GM23248 (cell line): ENCODE results near the gene ARMC3. TPM values are rescaled to one million over a fixed set of nuclear protein-coding genes. Genes with fewer than 3 reads are reported as not detected.

ENCODE experiments used
- DNase-seq: peaks from one replicate; pipeline ENCODE4 v3.0.0-alpha.2; 2015
- H2AFZ ChIP-seq: fragments of 200-600 bp; sonication (generic); 2 replicates; pipeline ENCODE4 v1.6.1; 2016; ENCODE audit warnings: antibody characterized with exemption
- H3F3A ChIP-seq: fragments of 200-600 bp; sonication (generic); 2 replicates; pipeline ENCODE4 v1.6.1; 2016; ENCODE audit warnings: mild to moderate bottlenecking, antibody characterized with exemption, mixed run types; ENCODE audit not compliant: insufficient read depth
- H3K27ac ChIP-seq: fragments of 200-600 bp; sonication (generic); 2 replicates; pipeline ENCODE4 v1.5.1; 2016; ENCODE audit warnings: mild to moderate bottlenecking
- H3K27me3 ChIP-seq: fragments of 200-600 bp; sonication (generic); replicated peaks from 2 replicates; pipeline ENCODE4 v1.6.1; 2016; ENCODE audit warnings: mild to moderate bottlenecking; ENCODE audit not compliant: insufficient read depth
- H3K36me3 ChIP-seq: fragments of 200-600 bp; sonication (generic); 2 replicates; pipeline ENCODE4 v1.6.1; 2016; ENCODE audit warnings: low read depth, mild to moderate bottlenecking
- H3K4me1 ChIP-seq: fragments of 200-600 bp; sonication (generic); 2 replicates; pipeline ENCODE4 v1.6.1; 2016; ENCODE audit warnings: mild to moderate bottlenecking; ENCODE audit not compliant: insufficient read depth
- H3K4me2 ChIP-seq: fragments of 200-600 bp; sonication (generic); one replicate; pipeline ENCODE4 v1.6.1; 2016; ENCODE audit warnings: mild to moderate bottlenecking; ENCODE audit not compliant: unreplicated experiment
- H3K4me3 ChIP-seq: fragments of 200-600 bp; sonication (generic); 2 replicates; pipeline ENCODE4 v1.5.1; 2016; ENCODE audit warnings: mild to moderate bottlenecking
- H3K79me2 ChIP-seq: fragments of 200-600 bp; sonication (generic); 2 replicates; pipeline ENCODE4 v1.6.1; 2016; ENCODE audit warnings: mild to moderate bottlenecking; ENCODE audit not compliant: insufficient read depth
- H3K9ac ChIP-seq: fragments of 200-600 bp; sonication (generic); 2 replicates; pipeline ENCODE4 v1.6.1; 2016; ENCODE audit warnings: mild to moderate bottlenecking
- H3K9me2 ChIP-seq: fragments of 200-600 bp; sonication (generic); 2 replicates; pipeline ENCODE4 v1.6.1; 2016; ENCODE audit warnings: mixed run types, mild to moderate bottlenecking, moderate library complexity; ENCODE audit not compliant: insufficient read depth
- H3K9me3 ChIP-seq: fragments of 200-600 bp; sonication (generic); one replicate; pipeline ENCODE4 v1.6.1; 2017; ENCODE audit warnings: low read depth
- H4K20me1 ChIP-seq: fragments of 200-600 bp; sonication (generic); 2 replicates; pipeline ENCODE4 v1.6.0; 2016; ENCODE audit not compliant: insufficient read depth
- EZH2 ChIP-seq: fragments of 200-600 bp; sonication (generic); IDR thresholded peaks from 2 replicates; pipeline ENCODE4 v1.6.1; 2018; ENCODE audit warnings: antibody characterized with exemption, mild to moderate bottlenecking; ENCODE audit not compliant: insufficient read depth, poor library complexity, severe bottlenecking
- EZH2phosphoT487 ChIP-seq: fragments of 200-600 bp; sonication (generic); IDR thresholded peaks from 2 replicates; pipeline ENCODE4 v1.6.1; 2018; ENCODE audit warnings: antibody characterized with exemption, moderate library complexity, mild to moderate bottlenecking, low read depth; ENCODE audit not compliant: insufficient read depth
- WGBS, 2 experiments: methylation state at CpG; one replicate each; pipeline ENCODE4 v1.1.6; 2015 to 2017; ENCODE audit warnings: low lambda C conversion rate in 2 of 2, low coverage in 1 of 2; ENCODE audit errors: missing lambda C conversion rate in 2 of 2; 5-methylcytosine and 5-hydroxymethylcytosine counted together
- in situ Hi-C: fragments of 300-500 bp; cut with MboI; formaldehyde crosslinking; loops from 2 replicates; pipeline ENCODE4 v1.15.0; 2020
- polyA plus RNA-seq: library from polyadenylated mRNA; unstranded; fragments of >200 nt; fragmentation: Nextera tagmentation; extraction: Ambion mirVana; gene quantifications from 2 replicates; pipeline ENCODE4 v1.2.1, GENCODE V29; 2016
- total RNA-seq: library from RNA; depleted of rRNA; stranded (reverse); fragments of >200 nt; shearing (Covaris generic); gene quantifications from 2 replicates; pipeline ENCODE4 v1.2.3, GENCODE V29; 2014

The ARMC3 gene
- total and polyA plus RNA-seq, 2 experiments from 2014 or later: not detected

DNA sequence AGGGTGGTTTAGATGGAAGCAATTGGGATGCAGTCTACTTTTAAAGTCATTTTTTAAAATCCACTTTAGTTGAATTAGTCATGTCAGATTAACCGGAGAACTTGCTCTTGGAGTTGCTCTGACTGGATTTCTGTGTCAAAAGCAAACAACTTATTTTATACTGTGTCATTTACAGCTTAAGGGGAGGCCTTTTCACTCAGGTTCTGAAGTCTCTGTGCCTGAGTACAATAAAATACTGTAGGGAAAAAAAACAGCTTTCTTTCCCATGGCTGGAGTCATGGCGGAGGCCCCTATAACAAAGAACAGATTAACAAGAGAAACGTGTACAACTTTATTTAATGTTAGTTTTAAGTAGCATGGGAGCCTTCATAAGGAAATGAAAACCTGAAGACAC lies 128.3 kb downstream of the ARMC3 start:
- H3F3A ChIP-seq: no peaks in the 10 kb centered on the region
- no peaks in the 10 kb centered on the region for H4K20me1 ChIP-seq
- H3K36me3 ChIP-seq: no peaks in the 10 kb centered on the region
- H3K9me2 ChIP-seq: no peaks in the 10 kb centered on the region
- H3K9me3 ChIP-seq: no peaks in the 10 kb centered on the region
- no peak overlapping the region for H2AFZ ChIP-seq
- in situ Hi-C loops: no loop called here
- no peaks in the 10 kb centered on the region for H3K4me1 ChIP-seq
- H3K4me2 ChIP-seq: no peak overlapping the region
- 60 to 61% methylated on average over 3 of the region's 3 CpGs for WGBS, 2 experiments
- H3K27me3 ChIP-seq: peaks cover 19% of the 10 kb centered on the region
- H3K27ac ChIP-seq: no peak overlapping the region
- TF ChIP-seq EZH2: no peak
- no peak for TF ChIP-seq EZH2phosphoT487
- no peak for DNase-seq
- no peak overlapping the region for H3K9ac ChIP-seq
- H3K79me2 ChIP-seq: no peaks in the 10 kb centered on the region
- no peak overlapping the region for H3K4me3 ChIP-seq

DNA sequence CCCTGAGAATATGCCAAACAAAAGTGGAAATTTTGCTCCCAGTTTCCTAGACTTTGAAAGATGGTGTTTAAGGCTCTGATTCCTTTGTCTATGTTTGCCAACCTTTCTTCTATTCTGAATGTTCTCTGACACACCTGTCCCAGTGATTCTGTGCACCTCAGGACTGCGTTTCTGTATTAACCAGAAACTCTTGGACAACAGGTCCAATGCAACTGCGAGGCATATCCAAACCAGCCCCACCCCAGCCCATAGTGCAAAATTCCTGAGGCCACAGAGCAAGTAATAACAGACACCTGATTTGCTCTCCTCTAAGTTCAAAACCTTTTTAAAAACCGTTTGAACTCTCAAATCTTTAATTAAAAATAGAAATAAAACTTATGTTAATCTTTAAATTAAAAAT lies 130.5 kb downstream of the ARMC3 start:
- H3F3A ChIP-seq: no peaks in the 10 kb centered on the region
- H3K9ac ChIP-seq: no peak overlapping the region
- no peak for TF ChIP-seq EZH2
- no peak for TF ChIP-seq EZH2phosphoT487
- no peaks in the 10 kb centered on the region for H3K79me2 ChIP-seq
- no peaks in the 10 kb centered on the region for H3K9me2 ChIP-seq
- H4K20me1 ChIP-seq: no peaks in the 10 kb centered on the region
- in situ Hi-C loops: no loop called here
- H3K4me3 ChIP-seq: no peak overlapping the region
- no peaks in the 10 kb centered on the region for H3K36me3 ChIP-seq
- no peaks in the 10 kb centered on the region for H3K9me3 ChIP-seq
- H3K4me2 ChIP-seq: no peak overlapping the region
- no peaks in the 10 kb centered on the region for H3K4me1 ChIP-seq
- 24 to 29% methylated on average over 3 of the region's 3 CpGs for WGBS, 2 experiments
- no peak overlapping the region for H3K27ac ChIP-seq
- no peak overlapping the region for H2AFZ ChIP-seq
- DNase-seq: no peak
- peaks cover 19% of the 10 kb centered on the region for H3K27me3 ChIP-seq

GRCh38 chr10:23060918-23061317 lies 133.1 kb downstream of the ARMC3 start:
- in situ Hi-C loops: no loop called here
- H3K9me3 ChIP-seq: no peaks in the 10 kb centered on the region
- H3K9me2 ChIP-seq: no peaks in the 10 kb centered on the region
- H3K27me3 ChIP-seq: peaks cover 19% of the 10 kb centered on the region
- H3K4me3 ChIP-seq: no peak overlapping the region
- WGBS, 2 experiments: 29% methylated on average over 2 of the region's 2 CpGs
- no peak overlapping the region for H2AFZ ChIP-seq
- TF ChIP-seq EZH2phosphoT487 (no peak), EZH2 (no peak)
- DNase-seq: no peak
- no peaks in the 10 kb centered on the region for H3K36me3 ChIP-seq
- no peaks in the 10 kb centered on the region for H3K79me2 ChIP-seq
- H3K9ac ChIP-seq: no peak overlapping the region
- H3K4me1 ChIP-seq: peaks cover 8% of the 10 kb centered on the region; the same call in 1 of the 2 replicates
- no peaks in the 10 kb centered on the region for H3F3A ChIP-seq
- no peaks in the 10 kb centered on the region for H4K20me1 ChIP-seq
- H3K27ac ChIP-seq: no peak overlapping the region
- H3K4me2 ChIP-seq: no peak overlapping the region

DNA sequence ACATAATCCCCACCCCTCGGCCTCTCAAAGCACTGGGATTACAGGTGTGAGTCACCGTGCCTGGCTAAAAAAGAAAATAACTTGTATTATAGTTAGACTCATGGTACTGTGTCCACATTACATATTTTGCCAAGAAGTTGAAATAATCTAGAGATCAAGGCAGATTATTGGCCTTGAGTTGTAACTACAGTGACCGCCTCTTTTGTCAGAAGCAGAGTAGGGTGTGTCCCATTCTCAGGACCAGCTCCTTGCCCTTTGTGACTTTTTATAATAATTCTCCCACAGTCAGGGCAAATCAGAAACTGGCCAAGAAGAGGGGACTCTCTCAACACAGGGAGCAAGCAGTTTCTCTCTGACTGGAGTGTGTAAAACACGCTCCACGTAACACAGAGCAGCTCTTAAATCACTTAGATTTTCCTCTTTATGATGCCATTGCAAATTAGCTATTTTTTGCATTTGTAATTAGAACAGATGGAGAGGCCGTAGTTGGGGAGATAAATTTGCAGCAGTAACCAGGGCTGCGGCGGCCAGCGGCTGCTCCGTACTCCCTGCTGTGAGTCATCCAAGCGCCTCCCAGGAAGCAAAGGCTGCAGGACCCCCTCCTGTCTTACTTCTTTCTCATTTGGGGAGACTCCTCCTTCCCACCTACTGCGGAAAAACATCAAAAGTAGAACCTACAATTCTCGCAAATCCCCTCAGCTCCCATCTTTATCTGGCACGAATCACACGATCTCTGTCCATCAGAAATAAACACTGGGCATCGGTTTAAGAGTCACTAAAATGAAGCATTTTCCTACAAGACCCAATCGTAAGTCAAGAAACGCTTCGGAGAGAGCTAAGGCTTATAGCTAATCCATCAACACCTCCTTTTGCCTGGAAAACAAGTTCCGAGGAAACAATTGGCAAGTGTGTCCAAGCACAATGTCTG lies 135.5 kb downstream of the ARMC3 start:
- Histone ChIP-seq H3K9me3 (no peaks in the 10 kb centered on the region), H3K4me3 (peak overlapping the region; percentile 33), H3K27me3 (peaks cover 12% of the 10 kb centered on the region; the same call in 1 of the 2 replicates), H2AFZ (peak overlapping the region; percentile 51; the same call in 1 of the 2 replicates), H3F3A (no peaks in the 10 kb centered on the region), H3K9ac (no peak overlapping the region), H4K20me1 (no peaks in the 10 kb centered on the region), H3K4me2 (no peak overlapping the region), H3K79me2 (no peaks in the 10 kb centered on the region), H3K27ac (no peak overlapping the region), H3K36me3 (no peaks in the 10 kb centered on the region), H3K9me2 (no peaks in the 10 kb centered on the region), H3K4me1 (peaks cover 10% of the 10 kb centered on the region; the same call in 1 of the 2 replicates)
- WGBS, 2 experiments: 21 to 22% methylated on average over 20 of the region's 20 CpGs
- no peak for TF ChIP-seq EZH2phosphoT487
- TF ChIP-seq EZH2: no peak
- peak; percentile 65 for DNase-seq
- in situ Hi-C loops: no loop called here
